DMS 273 (cell line): ENCODE results near the gene LNX2.

ENCODE experiments used
- DNase-seq: peaks from one replicate; lab custom pipeline; 2025; ENCODE audit not compliant: unreplicated experiment; lab: John Stamatoyannopoulos, UW

The LNX2 gene

GRCh38 chr13:27620377-27621115, at the start of gene LNX2:
TSS of gene LNX2 (minus strand) at chr13:27620529. CDS start at chr13:27581703, 38,826 bp downstream.
- DNase-seq: peak; percentile 97

GRCh38 chr13:27667946-27668345, 47.6 kb upstream of the LNX2 start:
- no peak for DNase-seq

- no peak for DNase-seq
These were observed 46.6 kb upstream of the LNX2 start for GRCh38 chr13:27666951-27667350.

GRCh38 chr13:27665761-27666160, 45.4 kb upstream of the LNX2 start:
- no peak for DNase-seq

GRCh38 chr13:27665333-27665732, 45.0 kb upstream of the LNX2 start:
- no peak for DNase-seq

GRCh38 chr13:27663947-27664346, 43.6 kb upstream of the LNX2 start:
- no peak for DNase-seq

GRCh38 chr13:27662738-27663470, 42.6 kb upstream of the LNX2 start:
- no peak for DNase-seq

- DNase-seq: no peak
These were observed 40.7 kb upstream of the LNX2 start for GRCh38 chr13:27661017-27661416.

- DNase-seq: no peak
These were observed 40.2 kb upstream of the LNX2 start for GRCh38 chr13:27660511-27660910.

GRCh38 chr13:27659145-27659865, 39.0 kb upstream of the LNX2 start:
- no peak for DNase-seq

GRCh38 chr13:27658546-27658945, 38.2 kb upstream of the LNX2 start:
- no peak for DNase-seq

GRCh38 chr13:27657724-27658123, 37.4 kb upstream of the LNX2 start:
- no peak for DNase-seq

GRCh38 chr13:27654816-27655215, 34.5 kb upstream of the LNX2 start:
- DNase-seq: no peak

- no peak for DNase-seq
These were observed 33.7 kb upstream of the LNX2 start for GRCh38 chr13:27654059-27654458.

- no peak for DNase-seq
These were observed 30.0 kb upstream of the LNX2 start for GRCh38 chr13:27650312-27650711.

GRCh38 chr13:27644302-27644701, 24.0 kb upstream of the LNX2 start:
- DNase-seq: peak; percentile 6

GRCh38 chr13:27643334-27644132, 23.2 kb upstream of the LNX2 start:
- no peak for DNase-seq

GRCh38 chr13:27641711-27642502, 21.6 kb upstream of the LNX2 start:
- DNase-seq: no peak

- no peak for DNase-seq
These were observed 18.9 kb upstream of the LNX2 start for GRCh38 chr13:27639186-27639585.

GRCh38 chr13:27638521-27638920, 18.2 kb upstream of the LNX2 start:
- no peak for DNase-seq
